Subcutaneous adipose tissue (tissue), 4 donors: ENCODE measurements around the gene GTF2F1. TPM values are rescaled to one million over a fixed set of nuclear protein-coding genes. Genes with fewer than 3 reads are reported as not detected.

Experiments used
- total RNA-seq, 4 donors: library from RNA; depleted of rRNA; stranded (reverse); fragments of >200 nt; gene quantifications; one replicate each; pipeline ENCODE4 v1.1.0, GENCODE V29; 2016
- TF ChIP-seq, protein P1 (sequence below): fragments of 450-650 bp; IDR thresholded peaks from one replicate; pipeline ENCODE4 v1.5.1; 2016; ENCODE audit warnings: low read depth, mild to moderate bottlenecking, control low read depth, antibody characterized with exemption, moderate library complexity

GTF2F1 gene
- total RNA-seq, 4 donors from 2014 or later = 27.9 to 41.6 (median 33.8) TPM

DNA sequence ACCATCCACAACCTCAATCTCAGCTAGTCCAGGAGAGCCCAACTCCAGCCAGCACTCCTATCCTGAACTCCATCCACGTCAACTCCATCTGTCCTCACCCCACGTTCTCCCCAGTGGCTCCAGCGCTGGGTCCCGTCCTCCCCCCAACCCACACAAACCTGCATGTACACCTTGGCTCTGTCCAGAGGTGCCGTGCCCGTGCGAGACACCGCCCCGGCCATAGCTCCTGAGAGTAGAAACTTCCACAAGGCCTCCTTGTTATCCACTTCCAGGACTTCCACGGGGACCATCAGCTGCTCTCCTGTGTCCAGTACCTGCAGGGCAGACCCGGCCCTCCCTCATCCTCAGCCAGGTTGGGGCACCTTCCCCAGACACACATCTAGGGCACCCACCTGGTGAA is 38.9 kb upstream of the GTF2F1 start:
- TF ChIP-seq, protein P1, sequence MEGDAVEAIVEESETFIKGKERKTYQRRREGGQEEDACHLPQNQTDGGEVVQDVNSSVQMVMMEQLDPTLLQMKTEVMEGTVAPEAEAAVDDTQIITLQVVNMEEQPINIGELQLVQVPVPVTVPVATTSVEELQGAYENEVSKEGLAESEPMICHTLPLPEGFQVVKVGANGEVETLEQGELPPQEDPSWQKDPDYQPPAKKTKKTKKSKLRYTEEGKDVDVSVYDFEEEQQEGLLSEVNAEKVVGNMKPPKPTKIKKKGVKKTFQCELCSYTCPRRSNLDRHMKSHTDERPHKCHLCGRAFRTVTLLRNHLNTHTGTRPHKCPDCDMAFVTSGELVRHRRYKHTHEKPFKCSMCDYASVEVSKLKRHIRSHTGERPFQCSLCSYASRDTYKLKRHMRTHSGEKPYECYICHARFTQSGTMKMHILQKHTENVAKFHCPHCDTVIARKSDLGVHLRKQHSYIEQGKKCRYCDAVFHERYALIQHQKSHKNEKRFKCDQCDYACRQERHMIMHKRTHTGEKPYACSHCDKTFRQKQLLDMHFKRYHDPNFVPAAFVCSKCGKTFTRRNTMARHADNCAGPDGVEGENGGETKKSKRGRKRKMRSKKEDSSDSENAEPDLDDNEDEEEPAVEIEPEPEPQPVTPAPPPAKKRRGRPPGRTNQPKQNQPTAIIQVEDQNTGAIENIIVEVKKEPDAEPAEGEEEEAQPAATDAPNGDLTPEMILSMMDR = no peak

DNA sequence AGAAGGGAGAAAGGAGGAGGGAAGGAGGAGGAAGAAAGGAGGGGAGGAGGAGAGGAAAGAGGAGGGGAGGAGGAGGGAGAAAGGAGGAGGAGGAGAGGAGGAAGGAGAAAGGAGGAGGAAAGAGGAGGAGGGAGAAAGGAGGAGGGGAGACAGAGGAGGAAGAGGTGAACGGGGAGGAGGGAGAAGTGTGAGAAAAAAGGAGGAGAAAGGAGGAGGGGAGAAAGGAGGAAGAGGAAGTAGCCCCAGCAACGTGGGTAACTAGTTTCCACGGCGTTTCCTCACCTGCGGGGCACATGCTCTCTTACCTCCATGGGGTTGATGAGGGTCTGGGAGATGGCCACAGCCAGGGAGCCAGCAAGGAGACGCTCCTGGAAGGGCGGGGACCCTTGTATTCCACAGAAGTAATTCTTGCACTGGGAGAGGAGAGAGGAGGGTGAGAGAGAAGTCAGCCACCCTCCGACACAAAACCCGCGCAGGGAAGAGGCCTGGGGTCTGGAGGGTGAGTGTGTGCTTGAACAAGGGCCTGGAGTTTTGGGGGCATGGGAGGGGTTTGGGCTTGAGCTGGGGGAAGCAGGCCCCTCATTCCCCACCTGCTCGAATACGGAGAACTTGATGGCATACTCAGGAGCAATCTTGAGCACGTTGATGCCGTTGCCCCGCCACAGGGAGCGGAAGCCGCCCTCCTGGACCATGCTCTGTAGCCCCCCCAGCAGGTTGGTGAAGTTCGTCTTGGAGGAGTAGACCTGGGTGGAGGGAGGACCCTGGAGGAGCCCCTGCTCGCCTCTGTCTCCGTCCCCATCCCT is 36.7 kb upstream of the GTF2F1 start:
- TF ChIP-seq, protein P1 = no peak

DNA sequence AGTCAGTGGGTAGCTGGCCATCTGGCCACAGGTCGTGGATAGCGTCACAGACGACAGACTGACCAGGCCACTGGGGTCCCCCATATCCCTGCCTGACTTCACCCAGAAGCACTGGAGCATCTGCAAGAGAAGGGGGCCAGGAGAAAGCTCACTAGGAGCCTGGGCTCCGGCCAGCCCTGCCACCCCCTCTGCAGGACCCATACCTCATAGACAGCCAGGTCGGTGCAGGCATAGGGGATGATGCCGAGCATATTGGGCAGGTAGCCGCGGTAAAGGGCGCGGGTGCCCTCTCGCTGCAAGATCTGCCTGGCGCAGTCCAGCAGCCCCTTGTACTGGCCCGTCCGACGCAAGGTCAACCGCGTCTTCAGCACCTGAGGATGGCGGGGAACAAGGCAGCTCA is 34.2 kb upstream of the GTF2F1 start:
- TF ChIP-seq, protein P1 = no peak

DNA sequence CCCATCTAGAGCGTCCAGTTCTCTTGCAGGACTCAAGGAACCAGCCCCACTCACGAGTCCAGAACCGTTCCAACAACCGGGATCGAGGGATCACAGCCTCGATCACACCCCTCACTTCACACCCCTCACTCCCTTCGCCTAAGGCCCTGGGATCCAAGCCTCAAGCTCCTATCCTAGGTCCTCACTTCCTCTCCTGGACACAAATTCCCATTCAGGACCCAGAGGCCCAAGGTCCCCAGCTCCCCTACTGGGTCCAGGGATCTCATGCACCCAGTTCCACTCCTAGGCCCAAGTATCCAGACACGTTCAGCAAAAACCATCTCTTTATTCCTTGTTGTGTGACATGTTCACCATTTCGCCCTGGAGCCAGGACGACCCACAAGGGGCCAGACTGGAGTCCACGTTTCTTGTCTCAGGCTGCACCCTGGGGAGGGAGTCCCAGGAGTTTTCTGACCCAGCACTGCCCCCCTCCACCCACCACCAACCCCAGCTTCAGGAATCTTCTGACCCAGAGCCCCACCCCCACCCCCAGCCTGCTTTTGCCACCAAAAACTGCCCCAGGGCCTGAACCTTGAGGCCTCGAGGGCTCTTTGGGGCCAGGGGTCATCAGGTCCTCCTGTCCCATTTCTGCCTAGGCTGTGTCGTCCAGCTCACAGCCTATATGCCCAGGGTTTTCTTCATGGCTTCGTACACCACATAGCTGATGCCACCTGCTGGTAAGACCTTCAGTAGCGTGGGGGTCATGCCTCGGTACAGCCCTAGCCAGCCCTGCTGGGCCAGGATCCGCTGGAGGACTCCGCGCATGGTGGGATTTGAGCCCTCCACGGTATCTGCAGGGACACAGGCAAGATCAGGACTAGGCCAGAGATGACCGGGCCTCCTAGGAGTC is 33.0 kb upstream of the GTF2F1 start:
- TF ChIP-seq, protein P1 = no peak

DNA sequence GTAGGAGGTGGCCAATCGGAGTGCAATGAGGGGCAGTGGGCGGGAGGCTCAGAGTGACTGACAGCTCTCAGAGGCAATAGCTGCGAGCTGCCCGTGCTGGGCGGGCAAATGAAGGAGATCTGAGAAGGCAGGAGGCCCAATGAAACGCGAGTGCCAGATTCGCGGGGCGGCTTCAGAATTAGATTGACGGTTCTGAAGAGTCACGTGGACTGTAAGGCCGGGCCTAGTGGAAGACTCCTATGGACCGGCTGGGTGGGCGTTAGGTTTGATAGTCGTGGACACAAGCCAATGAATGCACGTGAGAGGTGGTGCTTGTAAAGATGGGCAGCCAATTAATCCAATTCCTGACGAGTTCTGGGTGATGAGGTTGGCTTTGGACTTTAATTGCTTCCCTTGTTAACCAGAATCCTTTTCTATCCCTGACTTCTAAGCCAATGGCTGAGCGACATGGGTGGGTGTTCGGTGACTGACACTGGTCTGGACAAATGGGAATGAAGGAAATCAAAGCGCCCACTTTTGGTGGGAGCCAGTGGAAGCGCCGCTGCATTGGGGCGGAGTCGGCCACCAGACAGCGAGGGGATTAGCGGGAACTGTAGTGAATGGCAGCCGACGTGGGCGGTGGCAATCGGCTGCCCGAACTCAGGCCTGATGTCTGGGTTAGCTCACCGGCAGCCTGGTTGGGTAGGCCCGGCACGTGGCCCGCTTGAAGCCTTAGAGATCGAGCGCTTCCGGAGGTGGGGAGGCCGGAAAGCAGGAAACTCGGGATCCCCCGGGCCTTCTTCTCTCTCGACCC is 32.2 kb upstream of the GTF2F1 start:
- TF ChIP-seq, protein P1 = no peak

DNA sequence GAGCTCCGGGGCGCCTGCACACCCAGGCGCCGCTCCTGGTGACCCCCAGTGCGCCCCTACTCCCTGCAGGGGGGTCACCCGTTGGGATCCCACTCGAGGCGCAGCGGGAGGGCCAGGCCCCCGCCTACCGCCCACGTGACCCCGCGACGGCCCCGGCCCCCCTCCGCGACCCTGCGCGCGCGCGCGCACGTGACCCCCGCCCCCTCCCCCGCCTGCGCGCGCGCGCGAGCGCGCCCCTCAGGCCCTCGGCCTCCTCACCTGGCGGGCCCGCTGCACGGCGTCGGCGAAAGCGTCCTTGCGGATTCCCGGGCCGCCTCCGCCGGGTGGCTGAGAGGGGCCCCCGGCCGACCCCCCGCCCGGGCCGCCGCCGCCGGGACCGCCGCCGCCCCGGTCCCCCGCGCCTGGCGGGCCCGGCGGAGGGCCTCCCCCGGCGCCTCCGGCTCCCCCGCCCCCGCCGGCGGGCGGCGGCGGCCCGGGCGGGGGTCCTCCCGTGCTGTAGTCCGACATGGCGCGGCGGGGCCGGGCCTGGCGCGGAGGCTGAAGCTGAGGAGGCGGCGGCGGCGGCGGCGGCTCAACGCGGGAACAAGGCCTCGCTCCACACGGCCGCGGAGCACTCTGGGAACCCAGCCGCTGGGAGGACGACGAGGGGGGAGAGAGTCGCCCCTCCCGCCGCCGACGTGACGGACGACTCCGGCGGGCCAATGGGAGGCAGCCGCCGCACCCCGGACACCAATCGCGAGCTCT is 31.4 kb upstream of the GTF2F1 start, which contains the start of gene KHSRP:
Gene KHSRP, minus strand, starts transcription at position 617 of the 744 bp plus-strand sequence. Its CDS starts 110 bp downstream, at position 507.
- TF ChIP-seq, protein P1 = no peak
